ENCODE data around the gene TMPRSS7.

Gene TMPRSS7

DNA sequence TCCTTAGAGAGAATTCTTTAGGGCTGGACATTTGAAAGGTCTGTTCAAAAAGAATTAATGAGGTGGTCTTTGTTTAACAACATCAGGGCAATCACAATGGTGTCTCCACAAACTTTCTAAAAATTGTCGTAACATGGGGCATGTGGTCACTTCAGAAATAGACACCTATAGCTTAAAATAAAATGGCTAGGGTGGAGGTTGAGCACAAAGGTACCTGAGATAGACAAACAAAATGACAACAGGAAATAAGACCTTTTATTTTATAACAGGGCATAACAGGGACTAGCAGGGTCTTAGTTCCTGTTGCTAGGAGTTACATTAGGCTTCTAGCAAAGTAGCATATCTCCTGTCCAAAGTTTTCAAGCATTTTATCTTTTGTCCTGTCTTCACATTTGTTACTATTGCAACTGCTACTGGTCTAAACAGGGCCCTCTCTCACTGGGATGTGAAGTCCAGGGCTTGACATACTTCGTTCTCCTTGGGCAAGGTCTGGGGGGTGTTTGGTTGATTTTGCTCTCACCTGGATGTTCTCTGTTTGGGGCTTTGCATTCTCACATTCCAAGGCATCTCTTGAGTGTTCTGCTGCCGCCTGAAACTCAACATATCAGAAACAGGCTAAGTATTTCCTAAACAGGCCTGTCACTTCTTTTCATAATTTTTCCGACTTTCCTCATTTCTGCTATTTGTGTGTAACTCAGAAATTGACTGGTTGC lies 95.5 kb downstream of the TMPRSS7 start:
- DNase-seq = no peak

DNA sequence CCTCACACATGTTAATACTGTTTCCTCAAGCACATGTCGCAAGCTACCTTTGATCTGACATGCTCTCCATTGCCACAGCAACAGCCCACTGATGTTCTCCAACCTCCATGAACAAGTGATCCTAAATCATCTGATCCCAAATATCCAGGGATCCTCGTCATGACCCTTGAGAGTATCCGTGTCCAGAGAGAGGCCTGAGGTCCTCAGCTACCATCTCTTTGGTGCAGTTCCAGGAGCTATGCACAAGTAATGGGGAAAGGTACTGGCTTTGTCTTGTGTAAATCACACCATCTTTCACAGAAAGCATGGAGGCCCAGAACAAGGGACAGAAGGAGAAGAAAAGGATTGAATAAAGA lies 96.1 kb downstream of the TMPRSS7 start:
- no peak for DNase-seq
